NCI-H526 treated with DMSO at 0.1 percent for 48 hours (cell line): ENCODE measurements around the gene BMP8B.
"Not testable (repeated sequence)": the region's sequence is repeated elsewhere in the genome, so short reads cannot be mapped to it uniquely, and the experiment has no call there.

Experiments
- DNase-seq: peaks from one replicate; lab custom pipeline; 2025; lab: John Stamatoyannopoulos, UW

The BMP8B gene

GRCh38 chr1:39777896-39778295 lies 10.8 kb downstream of the BMP8B start:
- not testable (repeated sequence) for DNase-seq

- DNase-seq: no peak
Observed at GRCh38 chr1:39777306-39777705, 11.4 kb downstream of the BMP8B start.

- no peak for DNase-seq
Observed at GRCh38 chr1:39776886-39777285, 11.8 kb downstream of the BMP8B start.

- DNase-seq: no peak
Observed at GRCh38 chr1:39776400-39776713, 12.3 kb downstream of the BMP8B start.

- not testable (repeated sequence) for DNase-seq
Observed at GRCh38 chr1:39775676-39776399, 12.8 kb downstream of the BMP8B start.

- not testable (repeated sequence) for DNase-seq
Observed at GRCh38 chr1:39775141-39775540, 13.5 kb downstream of the BMP8B start.

- not testable (repeated sequence) for DNase-seq
Observed at GRCh38 chr1:39773369-39773979, 15.2 kb downstream of the BMP8B start.

- not testable (repeated sequence) for DNase-seq
Observed at GRCh38 chr1:39771022-39771532, 17.6 kb downstream of the BMP8B start, which contains the start of gene OXCT2. Gene OXCT2 (minus strand): TSS chr1:39771348. CDS start chr1:39771255, 93 bp downstream.

- not testable (repeated sequence) for DNase-seq
Observed at GRCh38 chr1:39770100-39771021, 18.3 kb downstream of the BMP8B start.

- not testable (repeated sequence) for DNase-seq
Observed at GRCh38 chr1:39769502-39769901, 19.2 kb downstream of the BMP8B start.

GRCh38 chr1:39766466-39766865 lies 22.2 kb downstream of the BMP8B start:
- DNase-seq: not testable (repeated sequence)

- DNase-seq: not testable (repeated sequence)
Observed at GRCh38 chr1:39764512-39764911, 24.2 kb downstream of the BMP8B start.

GRCh38 chr1:39763619-39764374 lies 24.9 kb downstream of the BMP8B start:
- not testable (repeated sequence) for DNase-seq

GRCh38 chr1:39762550-39763540 lies 25.8 kb downstream of the BMP8B start:
- no peak for DNase-seq

GRCh38 chr1:39761557-39762260 lies 27.0 kb downstream of the BMP8B start:
- DNase-seq: no peak

- DNase-seq: no peak
Observed at GRCh38 chr1:39761016-39761415, 27.6 kb downstream of the BMP8B start.

GRCh38 chr1:39760074-39761008 lies 28.3 kb downstream of the BMP8B start:
- DNase-seq: no peak

GRCh38 chr1:39759436-39759726 lies 29.3 kb downstream of the BMP8B start:
- no peak for DNase-seq
